DMS53 treated with DMSO at 0.1 percent for 48 hours (cell line): ENCODE measurements around the gene KCNJ10.

Source experiments
- DNase-seq: peaks from one replicate; lab custom pipeline; 2025; ENCODE audit not compliant: unreplicated experiment; lab: John Stamatoyannopoulos, UW

KCNJ10 gene

GRCh38 chr1:160025314-160025713, 44.6 kb downstream of the KCNJ10 start:
- no peak for DNase-seq

GRCh38 chr1:160024195-160024905, 45.6 kb downstream of the KCNJ10 start:
- DNase-seq: no peak

GRCh38 chr1:160022330-160023310, 47.3 kb downstream of the KCNJ10 start:
- DNase-seq: no peak

GRCh38 chr1:160021376-160022074, 48.4 kb downstream of the KCNJ10 start:
- no peak for DNase-seq

GRCh38 chr1:160020196-160020595, 49.8 kb downstream of the KCNJ10 start:
- DNase-seq: no peak

- no peak for DNase-seq
Measured at GRCh38 chr1:160018900-160019299, 51.1 kb downstream of the KCNJ10 start.

GRCh38 chr1:160018347-160018746, 51.6 kb downstream of the KCNJ10 start:
- no peak for DNase-seq

GRCh38 chr1:160017592-160017991, 52.4 kb downstream of the KCNJ10 start:
- DNase-seq: no peak

GRCh38 chr1:160011781-160012180, 58.2 kb downstream of the KCNJ10 start:
- DNase-seq: no peak

- no peak for DNase-seq
Measured at GRCh38 chr1:160009801-160010200, 60.2 kb downstream of the KCNJ10 start.

GRCh38 chr1:160009081-160009480, 60.9 kb downstream of the KCNJ10 start:
- no peak for DNase-seq

GRCh38 chr1:160007577-160008200, 62.3 kb downstream of the KCNJ10 start:
- DNase-seq: peak; percentile 52

GRCh38 chr1:160006312-160006940, 63.5 kb downstream of the KCNJ10 start:
- DNase-seq: peak; percentile 66

- DNase-seq: no peak
Measured at GRCh38 chr1:160005070-160005469, 64.9 kb downstream of the KCNJ10 start.

- no peak for DNase-seq
Measured at GRCh38 chr1:160004425-160004824, 65.5 kb downstream of the KCNJ10 start.

GRCh38 chr1:160004001-160004400, 66.0 kb downstream of the KCNJ10 start:
- no peak for DNase-seq

- no peak for DNase-seq
Measured at GRCh38 chr1:160001440-160001839, 68.5 kb downstream of the KCNJ10 start.

GRCh38 chr1:159999204-159999603, 70.8 kb downstream of the KCNJ10 start:
- no peak for DNase-seq

- DNase-seq: no peak
Measured at GRCh38 chr1:159996653-159997052, 73.3 kb downstream of the KCNJ10 start.

GRCh38 chr1:159994896-159995295, 75.1 kb downstream of the KCNJ10 start:
- DNase-seq: no peak

GRCh38 chr1:159993911-159994310, 76.0 kb downstream of the KCNJ10 start:
- no peak for DNase-seq
